Measurements from ENCODE around the gene TMEM200B.

DNA sequence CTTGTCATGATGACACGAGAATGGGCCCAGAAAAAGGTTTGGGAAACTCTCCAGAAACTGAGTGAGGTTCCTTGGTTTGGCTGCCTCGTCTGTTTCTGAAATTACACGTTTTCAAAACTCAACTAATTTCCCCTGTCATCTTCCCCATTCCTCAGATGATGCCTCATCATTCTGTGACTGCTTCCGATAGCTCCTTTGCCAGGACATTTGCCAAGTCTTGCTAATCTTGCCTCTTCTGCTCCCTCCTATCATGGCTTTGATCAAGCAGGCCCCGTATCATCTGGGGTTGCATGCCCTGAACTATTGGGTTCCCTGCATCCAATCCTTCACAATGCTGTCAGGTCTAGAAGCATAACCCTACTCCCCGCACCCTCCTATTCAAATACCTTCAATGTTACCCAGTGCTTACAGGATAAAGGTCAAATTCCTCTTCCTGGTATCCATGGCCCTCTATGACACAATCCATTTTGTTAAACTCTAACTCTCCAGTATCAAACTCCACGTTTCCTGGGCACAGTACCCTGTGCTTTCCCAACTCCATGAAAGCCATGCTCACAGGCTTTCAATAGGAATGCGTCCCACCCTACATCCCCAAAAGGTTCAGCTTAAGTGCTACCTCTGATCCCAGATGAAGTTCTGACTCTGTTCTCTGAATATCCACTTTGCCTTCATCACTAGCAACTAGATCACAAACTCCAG lies 22.2 kb upstream of the TMEM200B start:
- TF ChIP-seq, protein P1, sequence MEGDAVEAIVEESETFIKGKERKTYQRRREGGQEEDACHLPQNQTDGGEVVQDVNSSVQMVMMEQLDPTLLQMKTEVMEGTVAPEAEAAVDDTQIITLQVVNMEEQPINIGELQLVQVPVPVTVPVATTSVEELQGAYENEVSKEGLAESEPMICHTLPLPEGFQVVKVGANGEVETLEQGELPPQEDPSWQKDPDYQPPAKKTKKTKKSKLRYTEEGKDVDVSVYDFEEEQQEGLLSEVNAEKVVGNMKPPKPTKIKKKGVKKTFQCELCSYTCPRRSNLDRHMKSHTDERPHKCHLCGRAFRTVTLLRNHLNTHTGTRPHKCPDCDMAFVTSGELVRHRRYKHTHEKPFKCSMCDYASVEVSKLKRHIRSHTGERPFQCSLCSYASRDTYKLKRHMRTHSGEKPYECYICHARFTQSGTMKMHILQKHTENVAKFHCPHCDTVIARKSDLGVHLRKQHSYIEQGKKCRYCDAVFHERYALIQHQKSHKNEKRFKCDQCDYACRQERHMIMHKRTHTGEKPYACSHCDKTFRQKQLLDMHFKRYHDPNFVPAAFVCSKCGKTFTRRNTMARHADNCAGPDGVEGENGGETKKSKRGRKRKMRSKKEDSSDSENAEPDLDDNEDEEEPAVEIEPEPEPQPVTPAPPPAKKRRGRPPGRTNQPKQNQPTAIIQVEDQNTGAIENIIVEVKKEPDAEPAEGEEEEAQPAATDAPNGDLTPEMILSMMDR (IDR thresholded peaks at IDR 0.05) = no peak
- TF ChIP-seq POLR2A (IDR thresholded peaks at IDR 0.05) = no peak
- TF ChIP-seq POLR2AphosphoS5 (IDR thresholded peaks at IDR 0.05; ENCODE audit: insufficient read depth in 1 of 2, low read depth in 1 of 2) = no peak
